ENCODE results near the gene DUS1L.

The DUS1L gene

DNA sequence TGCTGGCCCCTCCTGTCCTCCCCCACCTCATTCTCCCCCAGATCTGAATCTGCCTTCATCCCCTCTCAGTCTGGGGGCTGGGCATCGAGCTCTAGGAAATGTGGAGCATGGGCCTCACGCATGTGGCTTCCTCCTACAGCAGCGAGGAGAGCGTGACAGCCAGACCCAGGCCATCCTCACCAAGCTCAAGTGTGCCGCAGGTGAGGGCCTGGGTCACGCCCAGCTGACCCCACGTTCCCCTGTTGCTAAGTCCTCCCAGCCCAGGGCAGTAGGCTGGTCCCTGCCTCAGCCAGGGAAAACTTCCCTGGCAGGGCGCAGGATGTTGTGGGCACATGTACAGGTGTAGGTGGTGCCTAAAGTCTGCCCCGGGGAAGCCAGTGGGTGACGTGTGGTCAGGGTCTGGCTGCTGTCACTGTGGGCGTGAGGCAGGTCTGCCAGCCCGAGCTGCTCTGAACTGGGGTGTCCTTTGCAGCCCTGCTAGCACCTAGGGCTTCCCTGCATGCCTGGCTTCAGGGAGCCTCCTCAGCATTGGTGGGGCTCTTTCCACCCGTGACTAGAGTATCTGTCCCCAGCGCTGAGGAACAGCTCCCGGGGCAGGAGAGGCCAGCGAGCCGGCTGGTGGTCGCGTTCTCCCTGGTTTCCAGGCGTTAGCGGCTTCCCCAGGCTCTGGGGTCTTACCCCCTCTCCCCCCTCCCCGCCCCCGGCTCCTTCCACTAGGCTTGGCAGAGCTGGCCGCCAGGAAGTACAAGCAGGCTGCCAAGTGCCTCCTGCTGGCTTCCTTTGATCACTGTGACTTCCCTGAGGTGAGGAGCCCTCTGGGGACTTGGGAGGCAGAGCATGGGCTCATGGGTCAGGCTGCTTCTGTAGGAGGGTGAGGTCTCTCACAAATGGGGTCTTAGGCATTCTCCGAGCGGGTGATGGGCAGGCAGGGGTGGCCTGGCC lies 10.3 kb downstream of the DUS1L start:
- no peak for DNase-seq (ENCODE audit: low read depth)

- no peak for DNase-seq (ENCODE audit: low read depth)
These were observed 11.1 kb downstream of the DUS1L start for GRCh38 chr17:82054351-82055022.

- no peak for DNase-seq (ENCODE audit: low read depth)
These were observed 11.9 kb downstream of the DUS1L start for GRCh38 chr17:82053556-82054263.

DNA sequence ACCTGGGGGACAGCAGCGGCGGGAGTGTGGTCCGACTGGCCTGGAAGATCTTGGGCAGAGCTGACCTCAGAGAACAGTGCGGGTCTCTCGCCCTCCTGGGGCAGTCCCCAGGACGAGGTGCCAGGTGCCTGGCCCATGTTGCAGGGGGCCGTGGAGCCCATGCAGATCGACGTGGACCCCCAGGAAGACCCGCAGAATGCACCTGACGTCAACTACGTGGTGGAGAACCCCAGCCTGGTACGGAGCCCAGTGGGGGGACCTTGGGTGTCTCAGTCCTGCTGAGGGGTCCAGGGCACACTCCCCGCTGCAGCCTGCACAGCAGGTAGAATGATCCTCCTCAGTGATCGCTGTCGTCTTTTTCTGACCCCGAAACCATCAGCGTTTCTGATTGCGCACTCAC lies 12.5 kb downstream of the DUS1L start:
- no peak for DNase-seq (ENCODE audit: low read depth)

DNA sequence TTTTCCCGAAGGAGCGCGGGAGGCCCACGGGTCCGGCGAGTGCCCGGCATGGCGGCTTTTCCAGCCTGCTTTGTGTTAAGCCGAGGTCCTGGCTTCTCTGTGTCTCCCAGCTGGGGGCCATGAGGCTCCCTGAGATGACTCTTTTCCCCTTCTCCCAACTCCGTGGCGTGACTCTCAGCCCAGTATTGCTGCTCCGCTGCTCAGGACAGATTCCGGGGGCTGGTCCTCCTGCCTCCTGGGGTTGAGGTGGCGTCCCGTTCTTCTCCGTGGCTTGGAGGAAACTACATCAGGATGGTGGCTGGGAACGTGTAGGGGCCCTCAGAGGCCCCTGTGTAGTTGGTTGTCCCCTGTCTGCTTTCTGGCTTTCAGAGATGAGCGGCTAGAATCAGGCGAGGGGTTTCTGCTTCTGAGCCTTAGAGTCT lies 13.0 kb downstream of the DUS1L start:
- DNase-seq (ENCODE audit: low read depth): no peak

DNA sequence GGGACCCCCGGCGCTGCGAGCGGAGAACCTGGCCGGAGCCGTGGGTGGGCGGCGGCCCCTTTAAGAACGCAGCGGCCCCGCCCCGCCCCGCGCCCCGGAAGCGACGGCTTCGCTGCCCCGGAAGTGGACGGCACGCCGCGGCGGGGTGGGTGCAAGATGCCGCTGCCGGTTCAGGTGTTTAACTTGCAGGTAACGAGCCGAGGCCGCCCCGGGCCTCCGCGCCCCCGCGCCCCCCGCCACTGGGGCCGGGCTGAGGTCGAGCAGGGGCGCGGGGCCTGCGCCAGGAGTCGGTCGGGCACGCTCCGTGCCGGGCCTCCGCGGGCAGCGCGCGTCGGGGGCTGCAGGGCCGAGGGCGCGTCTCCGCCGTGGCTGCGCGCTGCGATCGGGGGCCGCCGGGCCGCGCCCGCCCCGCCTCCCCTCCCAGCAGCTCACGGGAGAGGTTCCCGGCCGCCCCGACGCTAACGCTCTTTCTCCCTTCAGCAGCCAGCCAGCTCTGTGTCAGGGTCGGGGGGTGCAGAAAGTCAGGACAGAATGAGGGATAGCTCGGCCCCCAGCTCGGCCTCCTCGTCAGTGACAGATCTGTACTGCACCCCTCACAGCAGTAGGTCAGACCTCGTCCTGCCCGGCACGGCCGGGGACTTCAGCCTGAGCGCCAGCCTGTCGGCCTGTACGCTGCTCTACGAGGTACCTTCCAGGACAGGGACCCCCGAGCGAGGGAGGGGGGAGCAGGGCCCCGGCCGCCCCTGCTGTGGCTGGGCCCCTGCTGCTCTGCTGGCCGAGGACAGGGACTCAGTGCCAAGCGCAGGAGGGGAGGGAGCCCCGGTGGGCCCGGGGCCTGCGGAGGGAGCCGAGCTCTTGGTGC lies 13.6 kb downstream of the DUS1L start, which contains the start of the genes GPS1 and RFNG:
Gene GPS1, plus strand, starts transcription at position 123 of the 862 bp plus-strand sequence. Its CDS starts 34 bp downstream, at position 157.
Gene RFNG, minus strand, starts transcription at position 36 of the 862 bp plus-strand sequence. CDS start 45 bp downstream, outside the sequence.
- peak; percentile 68 for DNase-seq (ENCODE audit: low read depth)

GRCh38 chr17:82050761-82051641 lies 14.6 kb downstream of the DUS1L start:
- no peak for DNase-seq (ENCODE audit: low read depth)

- DNase-seq (ENCODE audit: low read depth): no peak
These were observed 15.3 kb downstream of the DUS1L start for GRCh38 chr17:82050152-82050760.

GRCh38 chr17:82049521-82049971 lies 16.1 kb downstream of the DUS1L start:
- no peak for DNase-seq (ENCODE audit: low read depth)

- DNase-seq (ENCODE audit: low read depth): no peak
These were observed 16.5 kb downstream of the DUS1L start for GRCh38 chr17:82049106-82049505.

DNA sequence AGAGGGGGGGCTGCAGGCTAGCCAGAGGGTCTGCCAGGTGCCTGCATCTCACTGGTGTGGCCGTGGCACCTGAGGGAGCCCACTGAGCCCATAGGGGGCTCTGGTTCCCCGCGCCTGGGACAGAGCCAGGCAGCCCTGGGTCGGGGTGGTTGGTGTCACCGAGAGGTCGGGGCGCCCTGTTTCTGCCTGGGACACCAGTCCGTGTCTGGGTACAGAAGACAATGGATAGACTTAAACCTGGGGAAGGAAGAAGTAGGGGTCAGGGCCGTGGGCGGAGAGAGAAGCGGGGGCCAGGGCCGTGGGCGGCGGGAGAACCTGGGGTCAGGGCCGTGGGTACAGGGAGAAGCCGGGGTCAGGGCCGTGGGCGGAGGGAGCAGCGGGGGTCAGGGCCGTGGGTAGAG lies 17.0 kb downstream of the DUS1L start:
- no peak for DNase-seq (ENCODE audit: low read depth)

DNA sequence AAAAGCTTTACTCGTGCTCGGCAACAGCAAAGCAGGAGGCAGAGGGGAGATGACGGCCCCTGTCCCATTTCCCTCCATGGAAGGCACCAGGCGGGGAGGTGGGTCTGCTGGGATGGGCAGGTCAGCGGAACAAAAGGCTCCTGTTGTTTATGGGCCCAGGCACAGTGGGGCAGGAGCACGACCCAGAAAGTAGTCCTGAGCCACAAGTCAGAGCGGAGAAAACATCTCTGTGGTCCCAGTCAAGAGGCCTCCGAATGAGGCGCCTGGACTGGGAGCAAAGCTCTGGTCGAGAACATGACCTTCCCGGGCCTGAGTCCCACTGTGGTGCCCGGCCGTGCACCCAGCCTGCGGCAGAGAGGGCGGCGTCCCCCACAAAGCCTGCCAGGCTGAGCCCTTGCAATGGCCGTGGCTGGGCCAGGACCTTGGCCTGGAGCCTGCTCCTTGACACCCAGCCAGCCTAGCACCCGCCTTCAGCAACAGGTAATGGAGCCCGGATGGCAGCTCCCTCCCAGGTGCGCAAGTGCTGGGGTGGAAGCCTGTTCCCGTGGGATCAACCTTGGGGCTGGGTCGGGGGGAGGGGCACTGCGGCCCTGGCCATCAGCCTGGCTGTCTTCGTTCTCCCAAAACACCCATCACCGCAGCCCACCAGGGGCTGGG lies 17.6 kb downstream of the DUS1L start:
- DNase-seq (ENCODE audit: low read depth): no peak

GRCh38 chr17:82047379-82047778 lies 18.2 kb downstream of the DUS1L start:
- DNase-seq (ENCODE audit: low read depth): no peak

DNA sequence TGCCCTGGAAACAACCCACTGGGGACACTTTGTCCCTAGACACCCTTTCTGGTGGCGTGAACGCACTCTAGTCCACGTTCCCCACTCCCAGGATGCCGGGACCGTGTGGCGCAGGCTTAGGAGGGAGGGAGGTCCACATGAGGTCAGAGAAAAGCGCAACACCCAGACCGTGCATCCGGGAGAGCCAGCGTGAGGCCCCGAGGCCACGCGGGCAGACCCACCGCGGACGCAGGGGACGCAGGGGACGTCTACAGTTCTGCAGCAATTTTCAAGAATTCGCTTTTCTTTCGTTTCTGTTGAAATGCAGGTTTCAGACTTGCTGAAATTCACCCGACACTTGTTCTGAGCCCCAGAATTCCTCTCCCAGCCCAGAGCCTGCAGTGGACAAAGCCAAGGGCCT lies 18.7 kb downstream of the DUS1L start:
- DNase-seq (ENCODE audit: low read depth): no peak

DNA sequence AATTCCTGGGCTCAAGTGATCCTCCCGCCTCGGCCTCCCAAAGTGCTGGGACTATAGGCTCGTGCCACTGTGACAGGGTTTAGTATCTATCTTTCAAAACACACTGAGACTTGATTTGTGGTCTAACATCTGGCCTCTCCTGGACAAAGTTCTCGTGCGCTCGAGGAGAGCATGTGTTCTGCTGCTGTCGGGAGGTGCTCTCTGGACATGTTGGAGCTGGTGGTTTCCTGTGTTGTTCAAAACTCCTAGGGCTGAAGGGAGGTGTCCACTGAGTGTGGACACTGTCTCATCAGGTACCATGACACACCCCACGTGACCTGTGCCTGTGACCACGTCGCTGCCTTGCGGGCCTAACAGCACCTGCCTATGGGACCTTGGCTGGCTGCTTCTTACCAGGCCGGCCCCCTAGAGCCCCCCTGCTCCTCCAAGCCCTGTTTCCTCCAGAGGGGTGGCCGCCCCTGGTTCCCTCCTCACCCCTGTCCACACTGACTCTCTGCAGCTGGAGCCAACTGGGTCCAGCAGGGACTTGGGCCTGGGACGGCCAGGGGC lies 19.6 kb downstream of the DUS1L start:
- no peak for DNase-seq (ENCODE audit: low read depth)

DNA sequence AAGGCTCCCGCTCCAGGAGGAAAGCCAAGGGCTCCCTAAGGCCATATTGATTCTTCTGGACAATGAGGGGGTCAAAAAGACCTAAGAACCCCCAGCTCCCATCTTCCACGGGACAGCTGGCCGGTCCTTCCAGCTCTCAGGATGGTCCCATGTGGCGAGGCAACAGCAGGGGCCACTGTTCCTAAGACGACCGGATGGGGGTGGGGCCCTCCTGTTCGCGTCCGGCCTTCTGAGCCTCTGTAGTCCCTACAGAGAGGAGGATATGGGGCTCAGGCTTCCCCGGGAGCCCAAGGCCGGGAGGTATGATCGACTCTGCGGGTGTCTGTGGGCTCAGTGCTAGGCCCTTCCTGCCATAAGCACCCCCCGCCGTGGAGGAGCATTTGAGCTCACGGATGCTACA lies 22.1 kb downstream of the DUS1L start:
- DNase-seq (ENCODE audit: low read depth): no peak

DNA sequence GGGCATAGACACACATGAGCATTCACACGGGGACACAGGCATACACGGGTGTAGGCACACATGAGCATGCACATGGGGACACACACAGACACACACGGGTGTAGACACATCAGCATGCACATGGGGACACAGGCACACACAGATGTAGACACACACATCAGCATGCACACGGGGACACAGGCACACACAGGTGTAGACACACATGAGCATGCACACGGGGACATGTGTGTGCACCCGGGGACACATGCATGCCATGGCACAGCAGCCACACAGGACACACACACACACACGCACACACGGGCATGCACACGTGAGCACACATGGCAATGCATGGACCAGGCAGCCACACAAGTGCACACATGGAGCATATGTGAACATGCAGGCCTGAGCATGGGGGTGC lies 23.0 kb downstream of the DUS1L start:
- DNase-seq (ENCODE audit: low read depth): no peak

DNA sequence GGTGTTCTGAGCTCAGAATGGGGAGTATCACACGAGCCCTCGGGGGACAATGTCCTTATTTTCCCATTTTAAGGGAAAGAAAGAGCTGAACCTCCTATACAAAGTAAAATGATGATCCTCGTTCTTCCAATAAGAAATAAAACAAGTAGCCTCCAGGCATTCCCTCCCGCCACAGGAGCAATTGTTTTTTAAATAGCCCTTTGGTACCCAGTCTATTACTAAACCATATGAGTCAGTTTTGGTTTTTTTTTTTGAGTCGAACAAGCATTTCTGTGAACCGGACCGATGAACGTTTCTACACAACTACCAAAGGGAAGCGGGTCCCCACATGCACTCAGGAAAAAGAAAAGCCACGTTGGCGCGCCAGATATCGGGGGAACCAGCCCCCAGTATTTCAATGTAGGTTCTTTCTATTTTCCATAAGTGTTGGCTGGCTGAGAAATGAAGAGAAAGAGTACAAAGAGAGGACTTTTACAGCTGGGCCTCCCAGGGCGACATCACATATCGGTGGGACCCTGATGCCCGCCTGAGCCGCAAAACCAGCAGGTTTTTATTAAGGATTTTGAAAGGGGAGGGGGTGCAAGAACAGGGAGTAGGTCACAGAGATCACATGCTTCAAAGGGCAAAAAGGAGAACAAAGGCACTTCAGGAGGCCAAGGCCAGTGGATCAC lies 24.3 kb downstream of the DUS1L start:
- DNase-seq (ENCODE audit: low read depth): no peak
